Heart right ventricle (tissue), 16 donors: ENCODE measurements around the gene CDC42EP5. TPM values are rescaled to one million over a fixed set of nuclear protein-coding genes. Genes with fewer than 3 reads are reported as not detected.

ENCODE experiments used
- ATAC-seq, 8 donors: fragments of 200-7000 bp; cut with Tn5 transposase; one replicate each; pipeline ENCODE4 v1.9.1; 2020; ENCODE audit warnings: mild to moderate bottlenecking in 8 of 8, moderate library complexity in 8 of 8, moderate number of reproducible peaks in 1 of 8
- DNase-seq, 2 donors: peaks; one replicate each; pipeline ENCODE4 v3.0.0-alpha.2; 2020
- H3K27ac ChIP-seq, 10 donors: fragments of 200-600 bp; sonication (generic) in 2 of 10; one replicate each; pipeline versions ENCODE4 v1.5.0 to v1.8.0; 2020 to 2022; ENCODE audit warnings: mild to moderate bottlenecking in 3 of 10
- H3K27me3 ChIP-seq, 7 donors: fragments of 200-600 bp; one replicate each; pipeline ENCODE4 v1.8.0; 2021 to 2022; ENCODE audit warnings: mild to moderate bottlenecking in 2 of 7
- H3K36me3 ChIP-seq, 9 donors: fragments of 200-600 bp; sonication (generic) in 1 of 9; one replicate each; pipeline versions ENCODE4 v1.5.0 to v1.8.0; 2020 to 2022; ENCODE audit warnings: mild to moderate bottlenecking in 2 of 9
- H3K4me1 ChIP-seq, 9 donors: fragments of 200-600 bp; sonication (generic) in 1 of 9; one replicate each; pipeline versions ENCODE4 v1.5.0 to v1.8.0; 2020 to 2022; ENCODE audit warnings: mild to moderate bottlenecking in 4 of 9
- H3K4me3 ChIP-seq, 10 donors: fragments of 200-600 bp; sonication (generic) in 2 of 10; one replicate each; pipeline versions ENCODE4 v1.5.0 to v1.8.0; 2020 to 2022; ENCODE audit warnings: mild to moderate bottlenecking in 7 of 10, moderate library complexity in 2 of 10
- H3K9me3 ChIP-seq, 11 donors: fragments of 200-600 bp in 10 of 11; sonication (generic) in 2 of 11; one replicate each; pipeline versions ENCODE4 v1.5.0 to v1.8.0; 2013 to 2022; ENCODE audit warnings: mild to moderate bottlenecking in 2 of 11, control low read depth in 1 of 11, moderate library complexity in 1 of 11
- CTCF ChIP-seq, 9 donors: fragments of 200-600 bp; sonication (generic) in 2 of 9; IDR thresholded peaks; one replicate each; pipeline versions ENCODE4 v1.5.0 to v1.8.0; 2021 to 2022; ENCODE audit warnings: antibody characterized with exemption in 9 of 9, mild to moderate bottlenecking in 5 of 9, moderate library complexity in 1 of 9
- WGBS, 2 donors: extraction: QIAGEN DNeasy Blood & Tissue Kit; methylation state at CpG; one replicate each; pipeline ENCODE4 v1.1.7; 2013; ENCODE audit warnings: inconsistent platforms in 1 of 2; 5-methylcytosine and 5-hydroxymethylcytosine counted together
- intact Hi-C, 10 donors: fragments of 100-400 bp; cut with DNase I; formaldehyde crosslinking; loops; one replicate each; pipeline versions ENCODE4 v1.11.1 to v1.14.2; 2022
- polyA plus RNA-seq, 2 donors: library from polyadenylated mRNA; stranded (reverse); fragments of 200-250 nt; gene quantifications; one replicate each; pipeline ENCODE4 v1.2.3, GENCODE V29; 2013
- total RNA-seq, 10 donors: library from RNA; stranded (reverse); fragmentation: NEBNext Ultra II Directional in 3 of 10; extraction: Animal tissue kit (Norgen Biotek cat#: 25700) in 3 of 10; gene quantifications; one replicate each; pipeline versions ENCODE4 v1.2.1 to v1.2.4, GENCODE V29; 2021 to 2023
- donor health status: Arrhythmogenic right ventricular cardiomyopathy.
- donor health status: ischemic (EF 13 %, LVEDD 7.1; RV severe dilation, severe dysfunction).
- donor health status: healthy with polysubstance abuse.
- donor health status: DM: no; HTN: yes; CAD: no.
- donor health status: DM: no; HTN: no; CAD: no.
- donor health status: ischemic (EF 25% LVEDD 6.9; RV normal size, moderate dysfunction).
- donor health status: ischemic (EF 25% LVEDD 5.7; RV mildly dilated, moderate dysfunction).
- donor health status: healthy.
- donor health status: DM: yes; HTN: yes; CAD: no.
- donor health status: Ischemic cardiomyopathy.
- donor health status: ischemic (EF 35%, LVEDD 5.7; RV mildly dilated, moderate dysfunction).
- donor health status: nonischemic (EF 11% LVEDD 7.7; RV severe dilation, severe dysfunction).
- donor health status: DM: yes; HTN: yes; CAD: no.
- donor health status: PGD.
- donor health status: ischemic (EF 29% LVEDD 5.4; RV normal size, mild dysfunction).
- donor health status: nonischemic (EF 23%, LVEDD 6.1; RV moderate dilation, normal function).

The CDC42EP5 gene
- total and polyA plus RNA-seq, 12 donors: 5.3 to 22.8 (median 10.9) TPM

DNA sequence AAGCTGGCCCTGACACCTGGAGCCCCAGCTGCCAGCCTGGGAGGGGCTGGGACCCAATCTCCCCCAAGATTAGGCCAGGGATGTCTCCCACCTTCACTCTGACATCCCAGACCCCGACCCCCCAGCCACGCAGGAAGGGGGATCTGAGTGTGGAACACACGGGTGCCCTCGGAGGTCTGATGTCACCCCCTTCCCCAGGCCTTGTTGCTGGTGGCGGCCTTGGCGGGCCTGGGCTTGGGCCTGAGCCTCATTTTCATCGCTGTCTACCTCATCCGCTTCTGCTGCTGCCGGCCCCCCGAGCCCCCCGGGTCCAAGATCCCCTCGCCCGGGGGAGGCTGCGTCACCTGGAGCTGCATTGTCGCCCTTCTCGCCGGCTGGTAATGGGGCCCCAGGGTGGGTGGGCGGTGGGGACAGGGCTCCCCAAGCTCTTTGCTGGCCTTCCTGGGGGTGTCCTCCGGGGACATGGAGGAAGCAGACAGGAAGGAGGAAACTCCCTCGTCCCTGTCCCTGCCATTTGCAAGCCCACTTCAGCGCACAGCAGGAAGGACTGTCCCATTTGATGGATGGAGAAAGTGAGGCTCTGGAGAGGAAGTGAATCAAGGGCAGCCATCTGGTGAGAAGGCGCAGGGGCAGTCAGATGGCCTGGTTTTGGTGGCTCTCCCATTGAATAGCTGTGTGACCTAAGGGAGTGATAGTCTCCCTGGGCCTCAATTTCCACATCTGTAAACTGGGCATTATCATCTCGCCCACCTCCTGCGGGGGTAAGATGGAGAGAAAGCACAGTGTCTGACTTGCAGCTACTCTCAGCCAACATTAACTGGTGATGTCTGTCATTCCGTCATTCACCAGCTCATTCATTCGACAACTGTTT, 53.9 kb downstream of the CDC42EP5 start:
- WGBS, 2 donors: 76 to 79% methylated on average over 26 of the region's 26 CpGs
- Histone ChIP-seq H3K4me1 (peaks cover 4 to 46% (median 17%) of the 10 kb centered on the region in 9 donors), H3K27ac (peak overlapping the region in 7 of 10 donors; percentile 8 to 85 (median 44)), H3K27me3 (peaks cover 22 to 95% (median 83%) of the 10 kb centered on the region in 7 donors), H3K4me3 (no peak overlapping the region), H3K9me3 (no peaks in the 10 kb centered on the region), H3K36me3 (no peaks in the 10 kb centered on the region)
- no peak for TF ChIP-seq CTCF (IDR thresholded peaks at IDR 0.05)
- ATAC-seq: no peak
- DNase-seq: no peak
- intact Hi-C loops: no loop called here

GRCh38 chr19:54418030-54418929, 54.8 kb downstream of the CDC42EP5 start:
- H3K9me3 ChIP-seq: no peaks in the 10 kb centered on the region
- ATAC-seq (peak in 3 of 8 donors; percentile 4 to 20 (median 13)), DNase-seq (no peak)
- peak overlapping the region in 7 of 10 donors; percentile 15 to 85 (median 44) for H3K27ac ChIP-seq
- intact Hi-C loops: no loop called here
- peaks cover 22 to 91% (median 80%) of the 10 kb centered on the region in 7 donors for H3K27me3 ChIP-seq
- 15 to 18% methylated on average over 23 to 25 of the region's 25 CpGs for WGBS, 2 donors
- H3K4me3 ChIP-seq: no peak overlapping the region
- peaks cover 4 to 46% (median 17%) of the 10 kb centered on the region in 9 donors for H3K4me1 ChIP-seq
- TF ChIP-seq CTCF (IDR thresholded peaks at IDR 0.05): no peak
- no peaks in the 10 kb centered on the region for H3K36me3 ChIP-seq

DNA sequence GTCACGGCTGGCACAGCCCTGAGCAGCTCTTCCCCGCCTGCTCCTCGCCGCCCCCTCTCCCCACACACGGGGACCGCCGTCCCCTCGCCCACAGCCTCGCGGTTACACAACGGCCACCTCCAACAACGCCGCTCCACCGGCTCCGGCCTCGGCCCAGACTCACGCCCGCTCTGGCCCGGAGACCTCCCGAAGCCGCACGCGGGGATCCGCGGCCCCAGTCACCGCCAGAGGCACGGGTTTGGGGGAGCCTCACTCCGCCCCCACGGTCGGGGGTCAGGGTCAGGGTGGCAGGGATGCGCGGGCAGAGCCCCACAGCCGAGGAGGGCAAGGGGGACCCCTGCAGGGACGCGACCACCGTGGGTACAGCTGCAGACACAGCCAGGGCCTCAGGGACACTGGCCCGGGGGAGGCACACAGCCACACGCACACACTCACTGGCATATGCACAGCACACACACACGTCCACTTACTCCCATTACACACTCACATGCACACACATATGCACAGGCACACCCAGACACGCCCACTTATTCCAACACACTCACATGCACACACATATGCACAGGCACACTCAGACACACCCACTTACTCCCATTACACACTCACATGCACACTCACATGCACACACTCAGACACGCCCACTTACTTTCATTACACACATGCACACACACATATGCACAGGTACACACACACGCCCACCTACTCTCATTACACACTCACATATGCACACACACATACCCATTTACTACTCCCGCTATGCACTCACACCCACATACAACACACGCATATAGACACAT, 56.2 kb downstream of the CDC42EP5 start:
- no peaks in the 10 kb centered on the region for H3K9me3 ChIP-seq
- H3K27ac ChIP-seq: peak overlapping the region in 1 of 10 donors; percentile 63
- ATAC-seq (no peak), DNase-seq (no peak)
- H3K27me3 ChIP-seq: peaks cover 22 to 88% (median 81%) of the 10 kb centered on the region in 7 donors
- peak overlapping the region in 4 of 10 donors; percentile 0 to 43 (median 18) for H3K4me3 ChIP-seq
- intact Hi-C loops: no loop called here
- 30 to 37% methylated on average over 42 to 44 of the region's 44 CpGs for WGBS, 2 donors
- no peak for TF ChIP-seq CTCF (IDR thresholded peaks at IDR 0.05)
- no peaks in the 10 kb centered on the region for H3K36me3 ChIP-seq
- peaks cover 4 to 46% (median 17%) of the 10 kb centered on the region in 9 donors for H3K4me1 ChIP-seq
